GM18502 (cell line): ENCODE data around the gene CCM2.

Experiments used
- ATAC-seq: cut with Tn5 transposase; IDR thresholded peaks from one replicate; pipeline ENCODE4 v1.9.1; 2021; ENCODE audit warnings: mild to moderate bottlenecking; ENCODE audit not compliant: unreplicated experiment, poor library complexity

Gene CCM2

DNA sequence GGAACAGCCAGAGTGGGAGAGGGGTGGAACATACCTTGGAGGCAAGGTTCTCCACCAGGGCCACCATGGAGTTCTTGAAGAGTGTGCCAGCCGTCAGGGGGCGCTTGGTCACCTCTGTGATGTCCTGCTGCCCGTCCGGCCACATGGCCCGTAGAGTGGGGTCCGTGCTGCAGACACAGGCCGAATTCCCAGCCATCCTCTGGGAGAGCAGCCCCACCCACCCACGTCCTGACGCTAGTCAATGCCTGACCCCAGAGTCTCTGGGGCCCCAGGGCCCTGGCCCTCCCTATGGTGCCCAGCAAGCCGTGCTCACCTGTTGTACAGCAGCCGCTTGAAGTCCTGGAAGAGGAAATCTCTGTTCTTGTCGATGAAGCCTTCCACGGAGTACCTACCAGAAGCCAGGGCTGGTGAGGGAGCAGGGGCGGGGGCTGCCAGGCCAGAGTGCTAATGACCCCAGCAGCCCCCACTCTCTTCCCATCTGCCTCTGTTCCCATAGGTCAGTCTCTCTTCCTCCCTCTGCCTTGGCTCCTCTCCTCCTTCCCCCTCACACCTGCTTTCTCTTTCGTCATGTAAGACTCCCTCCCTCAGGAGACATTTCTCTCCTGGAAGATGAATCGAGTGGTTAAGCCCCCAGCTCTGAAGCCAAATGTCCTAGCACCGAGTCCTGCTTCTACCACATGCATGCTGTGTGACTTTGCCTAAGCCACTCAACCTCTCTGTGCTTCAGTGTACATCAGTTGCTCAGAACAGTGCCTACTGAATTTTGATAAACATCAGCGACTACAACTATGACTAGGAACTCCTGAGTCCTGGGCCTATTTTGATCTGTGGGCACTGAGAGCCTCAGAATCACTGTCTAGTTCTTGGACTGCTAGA, 32.2 kb upstream of the CCM2 start:
- no peak for ATAC-seq

DNA sequence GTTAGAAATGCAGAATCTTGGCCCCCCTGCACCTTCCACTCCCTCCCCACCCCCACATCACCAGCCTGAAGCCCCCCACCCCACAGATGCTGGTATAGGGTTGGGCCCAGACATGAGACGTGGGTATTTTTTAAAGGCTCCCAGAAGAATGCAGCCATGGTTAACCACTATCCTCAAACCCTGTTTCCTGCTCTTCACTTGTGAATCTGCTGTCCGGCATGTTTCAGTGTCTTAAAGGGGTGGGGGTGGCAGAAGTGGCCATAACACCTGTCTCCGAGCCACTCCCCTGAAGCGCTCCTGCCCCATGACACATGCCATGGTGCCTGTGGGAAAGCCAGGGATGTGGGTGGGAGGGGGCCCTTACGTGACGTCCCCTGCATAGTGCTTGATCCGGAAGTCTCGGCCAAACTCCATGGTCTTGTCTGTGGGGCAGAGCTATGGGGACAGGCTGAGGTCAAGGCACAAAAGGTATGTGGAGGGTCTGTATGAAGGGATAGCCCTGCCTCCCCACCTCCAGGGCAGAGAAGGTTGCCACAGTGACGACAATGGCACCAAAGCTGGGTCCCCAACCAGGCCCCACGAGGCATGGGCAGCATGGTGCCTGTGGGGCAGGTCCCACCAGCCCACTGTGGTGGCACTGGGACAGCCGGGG, 30.8 kb upstream of the CCM2 start:
- ATAC-seq: no peak

DNA sequence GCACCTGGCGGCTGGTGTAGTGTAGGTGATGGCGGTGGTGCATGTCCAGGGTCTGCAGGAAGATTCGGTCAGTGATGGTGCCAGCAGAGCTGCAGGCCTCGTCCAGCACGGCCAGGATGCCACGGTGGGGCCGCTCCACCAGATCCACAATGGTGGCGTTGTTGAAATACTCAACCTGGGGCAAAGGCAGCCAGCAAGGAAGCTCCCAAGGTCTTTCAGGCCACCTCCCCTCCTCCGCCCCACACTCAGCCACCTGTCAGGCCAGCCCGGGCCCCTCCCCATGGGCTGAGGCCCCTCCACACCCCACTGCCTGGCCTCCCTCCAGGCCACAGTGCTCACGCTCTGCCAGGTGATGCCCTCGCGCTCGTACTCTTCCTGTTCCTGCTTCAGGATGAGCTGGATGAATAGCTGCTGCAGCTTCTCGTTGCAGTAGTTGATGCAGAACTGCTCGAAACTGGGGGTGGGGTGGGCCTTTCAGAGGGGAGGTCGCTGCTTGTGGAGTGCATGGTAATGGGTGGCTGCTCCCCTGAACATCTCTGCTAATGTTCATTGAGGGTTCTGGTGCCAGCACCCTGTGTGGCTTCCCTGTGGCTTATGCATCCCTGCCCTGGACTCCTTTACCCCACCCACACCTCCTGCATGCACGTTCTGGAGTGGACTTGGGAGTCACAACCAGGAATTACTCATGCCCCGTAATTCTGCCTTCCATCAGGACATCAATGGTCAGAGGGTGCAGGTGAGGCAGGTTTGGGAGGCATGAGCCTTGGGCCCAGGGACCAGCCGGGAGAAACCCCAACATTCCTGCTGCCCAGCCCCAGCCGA, 30.1 kb upstream of the CCM2 start:
- ATAC-seq: no peak

DNA sequence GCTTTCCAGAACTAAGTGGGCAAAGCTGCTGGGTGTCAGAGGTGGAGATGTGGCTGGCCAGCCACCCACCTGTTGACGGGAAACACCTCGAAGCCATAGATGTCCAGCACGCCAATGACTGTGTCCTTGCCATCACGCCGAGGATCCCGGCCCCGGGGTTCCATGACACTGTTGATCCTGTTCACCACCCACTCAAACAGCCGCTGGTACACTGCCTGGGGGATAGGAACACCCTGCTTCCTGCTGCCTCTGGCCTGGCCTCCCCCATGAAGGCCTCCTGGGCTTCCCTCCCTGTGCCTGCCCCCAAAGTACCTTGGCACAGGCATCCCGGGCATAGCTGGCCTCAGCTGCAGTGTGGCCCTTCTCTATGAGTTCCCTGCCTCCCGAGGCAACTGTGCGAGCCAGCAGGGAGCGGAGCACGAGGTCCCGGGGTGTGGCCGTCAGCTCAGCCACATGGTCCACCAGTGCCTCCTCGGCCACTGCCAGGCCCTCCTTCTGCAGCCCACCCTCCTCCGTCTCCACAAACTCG, 29.4 kb upstream of the CCM2 start:
- ATAC-seq: no peak

DNA sequence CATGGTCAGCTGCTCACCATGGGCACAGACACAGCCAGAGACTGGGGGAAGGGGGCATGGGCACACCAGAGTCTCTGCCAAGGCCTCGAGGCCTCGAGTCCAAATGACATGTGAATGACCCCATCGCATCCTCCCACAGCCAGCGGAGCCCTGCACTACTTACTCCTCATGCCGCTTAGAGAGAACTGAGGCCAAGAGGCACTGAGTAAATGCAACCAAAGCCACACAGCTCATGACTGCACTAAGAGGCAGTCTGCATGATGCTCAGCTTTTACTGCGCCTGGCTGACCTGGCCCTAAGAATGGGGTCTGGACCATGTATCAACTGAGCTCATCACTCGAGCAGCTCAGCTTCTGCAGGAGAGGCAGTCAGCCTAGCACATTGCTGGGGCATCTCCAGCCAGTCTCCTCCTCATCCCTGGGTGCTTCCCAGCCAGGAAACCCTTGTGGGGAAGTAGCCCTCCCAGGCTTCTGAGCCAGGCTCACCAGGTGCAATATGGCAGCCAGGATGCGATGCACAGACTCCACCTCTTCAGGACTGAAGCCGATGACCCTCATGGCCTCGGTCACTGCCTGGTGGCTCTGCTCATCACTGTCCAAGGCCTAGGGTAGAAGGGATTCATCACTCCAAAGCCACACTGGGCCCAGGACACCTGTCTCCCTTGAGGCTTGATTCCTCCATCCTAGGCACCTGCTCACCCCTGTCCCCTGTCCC, 28.7 kb upstream of the CCM2 start:
- ATAC-seq: no peak

DNA sequence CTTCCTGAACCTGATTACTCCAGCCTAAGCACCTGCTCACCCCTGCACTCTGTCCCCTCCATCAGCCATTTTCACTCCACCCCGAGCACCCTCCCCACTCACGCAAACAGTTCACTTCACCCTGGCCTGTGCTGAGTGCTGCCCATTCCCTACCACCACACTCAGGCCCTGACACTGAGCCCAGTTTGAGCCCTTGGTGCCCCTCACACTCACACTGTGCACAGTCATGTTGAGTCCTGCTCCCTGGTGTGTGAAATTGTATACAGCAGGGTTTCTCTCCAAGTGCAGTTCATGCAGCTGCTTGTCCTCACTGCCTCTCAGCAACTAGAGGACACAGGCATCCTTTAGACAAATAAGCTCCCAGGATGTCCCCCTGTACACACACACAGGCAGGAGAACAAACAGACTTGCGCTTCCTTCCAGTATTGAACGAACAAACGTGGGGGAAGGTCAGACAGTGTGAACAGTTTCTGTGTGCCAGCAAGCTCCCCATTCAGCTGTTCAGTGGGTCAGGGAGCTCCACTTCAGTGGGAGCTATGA, 28.0 kb upstream of the CCM2 start:
- ATAC-seq: no peak

DNA sequence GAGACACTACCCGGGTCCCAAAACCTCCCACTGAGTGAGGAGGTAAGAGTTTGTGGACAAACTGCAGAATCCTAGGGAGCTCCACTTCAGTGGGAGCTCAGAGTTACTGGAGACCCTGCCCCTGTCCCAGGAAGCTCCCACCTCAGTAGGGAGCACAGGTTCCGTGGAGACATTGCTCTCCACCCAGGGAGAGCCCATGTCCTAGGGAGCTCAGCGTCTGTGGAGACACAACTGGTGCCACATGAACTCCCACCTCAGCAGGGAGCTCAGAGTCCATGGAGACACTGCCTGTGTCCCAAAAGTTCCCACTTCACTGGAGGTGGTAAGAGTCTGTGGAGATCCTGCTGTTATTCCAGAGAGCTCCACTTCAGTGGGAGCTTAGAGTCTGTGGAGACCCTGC, 27.4 kb upstream of the CCM2 start:
- no peak for ATAC-seq

DNA sequence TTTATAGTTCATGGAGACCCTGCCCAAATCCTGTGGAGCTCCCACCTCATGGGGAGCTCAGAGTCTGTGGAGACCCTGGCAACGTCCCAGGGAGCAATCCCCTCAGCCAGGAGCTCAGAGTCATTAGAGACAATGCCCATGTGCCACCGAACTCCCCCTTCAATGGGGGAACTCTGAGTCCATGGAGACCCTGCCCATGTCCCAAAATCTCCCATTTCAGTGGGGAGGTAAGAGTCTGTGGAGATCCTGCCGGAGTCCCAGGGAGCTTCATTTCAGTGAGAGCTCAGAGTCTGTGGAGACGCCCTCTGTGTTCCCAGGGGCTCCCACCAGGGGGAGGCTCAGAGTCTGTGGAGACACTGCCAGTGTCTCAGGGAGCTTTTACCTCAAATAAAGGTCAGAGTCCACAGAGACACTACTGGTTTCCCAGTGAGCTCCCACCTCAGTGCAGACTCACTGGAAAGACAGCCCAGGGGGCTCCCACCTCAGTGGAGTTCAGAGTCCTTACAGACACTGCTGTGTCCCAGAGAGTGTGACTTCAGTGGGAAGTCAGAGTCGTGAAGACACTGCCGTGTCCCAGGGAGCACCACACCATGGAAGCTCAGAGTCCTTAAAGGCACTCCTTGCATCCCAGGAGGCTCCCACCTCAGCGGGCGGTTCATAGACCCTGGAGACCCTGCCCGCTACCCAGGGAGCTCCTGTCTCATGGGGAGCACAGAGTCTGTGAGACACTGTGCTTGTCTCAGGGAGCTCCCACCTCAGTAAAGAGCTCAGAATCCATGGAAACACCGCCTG, 26.2 kb upstream of the CCM2 start:
- no peak for ATAC-seq

DNA sequence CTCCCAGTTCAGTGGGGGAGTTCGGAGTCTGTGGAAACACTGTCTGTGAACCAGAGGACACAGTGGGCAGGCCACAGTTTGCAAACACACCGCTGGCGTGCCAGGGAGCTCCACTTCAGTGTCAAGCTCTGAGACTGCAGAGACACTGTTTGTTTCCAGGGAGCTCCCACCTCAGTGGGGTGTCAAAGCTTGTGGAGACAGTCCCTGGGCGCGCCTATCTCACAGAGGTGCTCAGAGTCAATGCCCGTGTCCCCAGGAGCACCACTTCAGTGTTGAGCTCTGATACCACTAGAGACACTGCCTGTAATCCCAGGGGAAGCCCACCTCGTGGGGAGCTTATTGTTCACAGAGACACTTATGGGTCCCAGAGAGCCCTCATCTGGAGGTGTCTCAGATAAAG, 25.5 kb upstream of the CCM2 start:
- no peak for ATAC-seq

DNA sequence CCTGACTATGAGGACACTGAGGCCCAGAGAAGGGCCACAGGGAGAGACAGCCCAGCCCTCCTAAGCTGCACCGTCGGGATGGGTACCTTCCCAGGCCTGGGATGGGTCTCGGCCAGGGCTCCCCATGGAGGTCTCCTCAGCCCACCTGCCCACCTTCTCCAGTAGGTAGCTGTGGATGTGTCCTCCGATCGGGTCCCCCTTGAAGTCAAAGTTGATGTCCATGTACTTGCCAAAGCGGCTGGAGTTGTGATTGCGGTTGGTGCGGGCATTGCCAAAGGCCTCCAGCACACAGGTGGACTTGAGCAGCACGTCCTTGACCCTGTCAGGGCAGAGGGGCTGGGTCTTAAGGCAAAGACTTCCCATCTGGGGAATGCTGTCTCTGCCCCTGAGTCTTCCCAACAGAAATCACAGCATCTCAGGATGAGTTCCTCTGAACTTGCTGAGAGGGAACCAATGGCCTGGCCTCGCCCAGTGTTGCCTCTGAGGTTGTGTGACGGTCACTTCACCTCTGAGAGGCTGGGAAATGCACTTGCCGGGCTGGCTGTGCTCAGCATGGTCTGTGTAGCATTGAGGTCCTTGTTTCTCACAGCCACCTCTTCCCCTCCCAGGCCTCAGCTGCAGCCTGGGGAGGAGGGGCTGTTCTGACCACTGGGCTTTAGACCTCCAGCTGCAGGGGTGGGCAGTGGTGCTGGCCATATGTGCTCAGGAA, 24.5 kb upstream of the CCM2 start:
- no peak for ATAC-seq

DNA sequence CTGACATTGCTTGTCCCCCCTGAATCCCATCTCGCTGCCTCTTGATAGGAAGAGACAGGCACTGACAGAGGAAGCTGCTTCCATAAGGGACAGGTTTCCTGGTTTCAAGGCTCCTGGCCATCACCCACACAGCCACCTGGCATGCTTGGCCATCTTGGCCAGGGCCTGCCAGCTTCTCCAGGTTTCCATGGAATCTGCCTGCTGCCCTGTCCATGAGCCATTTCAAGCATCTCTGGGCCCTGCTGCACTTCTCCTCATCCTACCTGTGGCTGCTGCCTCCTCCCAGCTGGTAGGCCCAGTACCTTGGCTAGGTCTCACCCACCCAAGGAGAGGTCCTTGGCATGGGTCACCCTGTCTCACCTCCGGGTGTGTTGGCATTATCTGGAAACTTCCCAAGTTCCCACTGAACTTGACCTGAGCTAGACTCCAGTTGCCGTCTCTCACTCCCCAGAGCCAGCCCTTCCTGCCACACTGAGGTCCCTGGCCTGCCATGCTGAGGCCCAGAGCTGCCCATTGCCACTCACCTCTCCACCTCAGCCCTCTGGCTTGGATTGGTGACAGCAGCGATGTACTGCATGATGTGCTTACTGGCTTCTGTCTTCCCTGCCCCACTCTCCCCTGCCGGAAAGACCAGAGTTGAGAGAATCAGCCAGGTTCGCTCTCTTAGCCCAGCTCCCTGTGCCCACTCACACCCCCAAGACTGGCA, 23.8 kb upstream of the CCM2 start:
- no peak for ATAC-seq

DNA sequence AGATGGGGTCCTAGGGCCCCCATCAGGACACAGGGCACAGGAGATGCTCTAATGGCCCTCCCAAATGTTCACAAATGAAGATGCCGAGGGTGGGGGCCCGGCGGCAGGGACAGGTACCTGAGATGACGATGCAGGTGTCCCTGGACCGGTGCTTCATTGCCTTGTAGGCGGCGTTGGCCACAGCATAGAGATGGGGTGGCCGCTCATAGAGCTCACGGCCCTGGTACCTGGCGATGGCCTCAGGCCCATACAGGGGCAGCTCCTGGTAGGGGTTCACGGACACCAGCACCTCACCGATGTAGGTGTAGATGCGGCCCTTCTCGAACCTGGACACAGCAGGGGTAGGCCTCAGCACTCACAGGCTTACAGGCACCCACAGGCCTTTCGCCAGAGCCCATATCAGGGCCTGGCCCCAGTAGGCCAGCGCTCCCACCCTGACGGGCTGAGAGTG, 23.2 kb upstream of the CCM2 start:
- no peak for ATAC-seq

DNA sequence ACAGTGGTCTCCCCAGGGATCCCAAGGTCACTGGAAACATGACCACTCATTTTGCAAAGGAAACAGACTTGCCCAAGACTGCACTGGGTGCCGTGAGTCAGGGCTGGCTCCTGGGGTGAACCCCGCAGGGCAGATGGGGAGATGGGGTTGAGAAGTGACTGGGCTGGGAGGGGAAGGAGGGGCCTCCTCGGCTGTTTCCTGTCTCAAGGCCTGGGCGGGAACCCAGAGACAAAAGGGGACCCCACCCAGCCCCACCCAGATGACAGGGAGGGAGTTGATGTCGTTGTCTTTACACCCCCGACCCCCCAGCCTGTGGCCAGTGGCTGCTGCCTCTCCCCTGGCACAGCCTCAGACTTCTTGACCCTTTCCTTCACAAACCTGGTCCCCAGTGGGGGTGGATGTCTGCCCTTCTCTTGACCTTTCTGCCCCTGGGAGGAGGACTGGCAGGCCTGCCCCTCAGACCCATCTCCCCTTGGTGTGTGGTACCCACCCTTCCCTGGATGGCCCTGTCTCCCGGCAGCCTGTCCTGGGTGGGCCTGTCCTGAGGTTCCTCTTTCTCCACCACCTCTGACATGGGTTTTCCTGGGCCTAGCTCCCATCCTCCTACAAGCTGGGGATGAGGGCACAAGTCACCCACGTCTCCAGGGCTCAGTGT, 22.6 kb upstream of the CCM2 start:
- ATAC-seq: no peak

DNA sequence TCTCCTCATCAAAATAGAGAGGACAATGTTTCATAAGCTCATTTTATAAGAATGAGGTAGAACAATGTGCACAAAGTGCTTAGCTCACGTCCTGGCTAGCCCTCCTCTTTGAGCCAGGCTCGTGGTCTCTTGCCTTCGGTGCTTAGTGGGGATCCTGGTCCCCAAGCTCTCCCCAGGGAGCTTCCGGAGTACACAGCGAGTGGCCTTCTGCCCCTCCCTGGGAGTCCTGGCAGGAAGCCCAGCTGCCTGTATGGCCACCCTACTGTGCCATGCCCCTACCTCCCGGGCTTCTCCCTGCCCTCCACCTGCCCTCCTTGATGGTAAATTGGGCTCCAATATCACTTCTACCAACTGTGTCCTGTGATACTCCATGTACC, 22.1 kb upstream of the CCM2 start:
- ATAC-seq: no peak

DNA sequence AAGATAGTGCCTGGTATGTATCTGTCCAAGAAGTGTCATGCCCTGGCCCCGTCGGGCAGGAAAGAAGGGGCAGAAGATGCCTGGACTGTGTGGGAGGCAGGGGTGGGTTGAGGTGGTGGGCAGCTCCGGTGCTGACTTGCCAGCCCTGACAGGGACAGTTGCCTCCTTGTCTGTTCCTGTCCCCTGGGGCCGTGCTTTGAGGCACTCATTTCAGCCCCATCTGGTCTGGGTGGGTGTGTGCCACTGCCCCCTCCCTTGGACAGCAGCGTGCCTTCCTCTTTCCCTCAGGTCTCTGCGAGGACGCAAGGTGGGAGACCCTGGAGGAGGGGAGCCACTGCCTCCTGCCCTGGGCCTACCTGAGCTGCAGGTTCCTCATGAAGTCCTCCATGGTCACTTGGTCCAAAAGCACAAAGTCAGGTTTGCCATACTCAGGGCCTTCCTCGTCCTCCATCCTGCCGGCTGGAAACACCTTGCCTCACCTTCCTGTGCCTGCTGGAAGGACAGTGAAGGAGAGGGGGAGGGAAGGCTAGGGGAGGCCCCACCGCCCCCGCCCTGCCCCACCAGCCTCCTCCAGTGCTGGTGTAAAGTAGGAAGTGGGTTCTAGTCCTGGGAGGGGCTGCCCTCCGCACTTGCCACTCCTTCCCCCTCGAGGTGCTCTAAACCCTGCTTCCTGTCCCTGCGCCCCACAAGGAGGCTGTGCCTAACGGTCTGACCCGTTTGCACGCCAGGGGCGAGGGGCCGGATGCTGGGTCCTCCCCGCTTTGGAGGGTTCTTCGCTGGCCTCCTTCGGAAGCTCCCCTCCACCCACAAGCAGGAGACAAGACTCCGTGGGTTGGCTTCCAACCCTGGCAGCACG, 21.3 kb upstream of the CCM2 start, which contains the start of gene MYO1G:
Gene MYO1G, minus strand, starts transcription at position 505 of the 856 bp plus-strand sequence. Its CDS starts 54 bp downstream, at position 451.
- peak; percentile 62 for ATAC-seq
